HG03439 (cell line): ENCODE measurements around the gene STAT2.

Source experiments
- ATAC-seq: cut with Tn5 transposase; IDR thresholded peaks from one replicate; pipeline ENCODE4 v1.9.1; 2021; ENCODE audit warnings: mild to moderate bottlenecking, moderate library complexity; ENCODE audit not compliant: unreplicated experiment

The STAT2 gene

GRCh38 chr12:56297400-56297799 lies 62.5 kb downstream of the STAT2 start:
- no peak for ATAC-seq

GRCh38 chr12:56296295-56296694 lies 63.6 kb downstream of the STAT2 start:
- no peak for ATAC-seq

GRCh38 chr12:56293795-56294194 lies 66.1 kb downstream of the STAT2 start:
- no peak for ATAC-seq
